ENCODE measurements around the gene SLC9A5. TPM values are rescaled to one million over a fixed set of nuclear protein-coding genes. Genes with fewer than 3 reads are reported as not detected.

SLC9A5 gene
- polyA plus RNA-seq, 3 donors: 1.0 TPM; not detected in 2

DNA sequence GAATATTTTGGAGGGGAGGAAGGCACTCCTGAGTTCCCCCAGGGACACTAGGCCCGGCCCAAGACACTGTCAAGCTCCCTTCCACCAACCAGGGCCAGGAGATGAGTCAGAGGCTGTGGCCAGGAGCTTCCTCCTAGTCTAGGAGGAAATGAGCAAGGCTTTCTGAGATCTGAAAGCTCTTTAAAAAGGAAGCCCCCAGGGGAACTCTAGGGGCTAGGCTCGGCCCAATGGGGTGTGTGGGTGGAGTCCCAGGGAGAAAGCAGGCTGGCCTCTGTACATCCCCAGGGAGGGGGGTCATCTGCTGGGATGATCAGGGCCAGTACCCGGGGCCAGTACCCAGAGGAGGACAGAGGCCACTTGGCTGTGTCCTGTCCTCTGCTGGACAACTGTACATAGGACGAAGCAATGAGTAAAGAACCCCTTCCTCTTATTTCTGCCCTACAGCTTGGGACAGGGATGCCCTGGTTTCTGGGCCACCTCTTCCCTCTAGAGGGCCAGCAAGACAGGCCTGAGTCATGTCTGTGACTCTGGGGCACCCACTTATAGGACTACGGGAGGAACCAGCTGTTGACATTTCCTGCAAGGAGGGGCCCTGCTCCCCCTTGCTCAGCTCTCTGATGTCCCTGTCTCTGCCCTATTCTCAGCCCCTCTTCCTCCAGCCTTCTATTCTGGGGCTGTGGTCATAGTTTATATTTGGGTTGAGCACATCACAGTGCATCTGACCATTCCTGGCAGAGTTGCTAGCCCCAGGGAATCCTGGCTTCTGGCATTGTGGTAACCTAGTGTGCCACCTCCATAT, 4.2 kb upstream of the SLC9A5 start:
- Histone ChIP-seq H3K4me2 (replicated peaks; ENCODE audit: extremely low read depth, low read length, poor library complexity, severe bottlenecking) (peak overlapping the region; percentile 87), H2AFZ (ENCODE audit: insufficient read depth, low read depth, low read length, poor library complexity, severe bottlenecking) (peak overlapping the region; percentile 8), H3K4me3 (replicated peaks in 1 of 3; ENCODE audit: low read depth in 2 of 3, low read length in 3 of 3) (peak overlapping the region; percentile 71 to 97 (median 74)), H3K27ac (ENCODE audit: low read depth in 1 of 2, low read length in 2 of 2) (peak overlapping the region; percentile 84 to 100), H3K36me3 (replicated peaks in 1 of 2; ENCODE audit: control insufficient read depth in 1 of 2, insufficient read depth in 2 of 2, low read length in 2 of 2) (peaks cover 2 to 11% of the 10 kb centered on the region in 2 donors), H3K4me1 (ENCODE audit: control insufficient read depth in 1 of 2, insufficient read depth in 2 of 2, low read length in 2 of 2) (peaks cover 68 to 75% of the 10 kb centered on the region in 2 donors), H4K20me1 (ENCODE audit: insufficient read depth, low read length) (peaks cover 30% of the 10 kb centered on the region), H3K9me3 (replicated peaks in 1 of 2; ENCODE audit: control insufficient read depth in 1 of 2, insufficient read depth in 1 of 2, low read length in 2 of 2) (no peaks in the 10 kb centered on the region), H3K79me2 (ENCODE audit: insufficient read depth, low read length) (peaks cover 54% of the 10 kb centered on the region), H3K27me3 (ENCODE audit: control insufficient read depth in 2 of 2, insufficient read depth in 2 of 2, low read length in 2 of 2) (peaks cover 13 to 16% of the 10 kb centered on the region in 2 donors), H3K9ac (ENCODE audit: insufficient read depth, low read length, poor library complexity, severe bottlenecking) (peak overlapping the region; percentile 85)
- Mint-ChIP-seq H3K27me3 (ENCODE audit: low read depth in 3 of 3) (peaks cover 12 to 21% (median 16%) of the 10 kb centered on the region in 3 donors), H3K4me3 (peak overlapping the region; percentile 92), H3K36me3 (peaks cover 10 to 23% of the 10 kb centered on the region in 2 donors), H3K9me3 (peaks cover 0 to 9% (median 1%) of the 10 kb centered on the region in 7 donors), H3K27ac (peak overlapping the region; percentile 99 to 100 (median 99)), H3K4me1 (peaks cover 69% of the 10 kb centered on the region)
- DNase-seq: peak; percentile 95 to 99 (median 99)
- intact Hi-C loops (cut with micrococcal nuclease): loop anchor here in 1 of 2 donors (10.0 kb wide), 3 partner anchors 230 to 550 kb away; partner anchors contain the start of genes CMTM4 and CTCF
- peak; percentile 11 for TF ChIP-seq CTCF (IDR thresholded peaks at IDR 0.05)
- 0% methylated on average over 4 of the region's 5 CpGs for WGBS (ENCODE audit: insufficient coverage)

DNA sequence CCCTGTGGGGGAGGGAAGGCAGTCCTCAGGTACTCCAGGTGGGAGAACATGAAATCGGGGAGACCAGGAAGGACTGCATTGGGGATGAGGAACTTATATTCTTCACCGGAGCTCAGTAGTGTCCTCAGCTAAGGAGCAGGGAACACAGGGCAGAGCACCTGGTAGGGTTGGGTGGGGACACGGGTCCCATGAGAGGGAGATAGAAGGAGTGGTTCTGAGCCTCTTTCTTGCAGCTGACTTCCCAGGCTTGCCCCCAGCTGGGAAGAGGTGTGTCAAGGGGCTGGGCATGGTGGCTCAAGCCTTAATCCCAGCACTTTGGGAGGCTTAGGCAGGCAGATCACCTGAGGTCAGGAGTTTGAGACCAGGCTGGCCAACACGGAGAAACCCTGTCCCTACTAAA, 3.6 kb upstream of the SLC9A5 start:
- peak overlapping the region; percentile 92 for H3K4me3 Mint-ChIP-seq
- no peak overlapping the region for H2AFZ ChIP-seq (ENCODE audit: insufficient read depth, low read depth, low read length, poor library complexity, severe bottlenecking)
- H3K27me3 Mint-ChIP-seq (ENCODE audit: low read depth in 3 of 3): peaks cover 18 to 27% (median 22%) of the 10 kb centered on the region in 3 donors
- H3K4me1 Mint-ChIP-seq: peaks cover 70% of the 10 kb centered on the region
- WGBS (ENCODE audit: insufficient coverage): 28% methylated on average over 4 of the region's 4 CpGs
- peak overlapping the region; percentile 85 for H3K9ac ChIP-seq (ENCODE audit: insufficient read depth, low read length, poor library complexity, severe bottlenecking)
- H3K9me3 Mint-ChIP-seq: peaks cover 0 to 9% (median 4%) of the 10 kb centered on the region in 7 donors
- peaks cover 54% of the 10 kb centered on the region for H3K79me2 ChIP-seq (ENCODE audit: insufficient read depth, low read length)
- DNase-seq: no peak
- H3K36me3 ChIP-seq (replicated peaks in 1 of 2; ENCODE audit: control insufficient read depth in 1 of 2, insufficient read depth in 2 of 2, low read length in 2 of 2): peaks cover 0 to 6% of the 10 kb centered on the region in 2 donors
- peak overlapping the region; percentile 71 to 97 (median 74) for H3K4me3 ChIP-seq (replicated peaks in 1 of 3; ENCODE audit: low read depth in 2 of 3, low read length in 3 of 3)
- TF ChIP-seq CTCF (IDR thresholded peaks at IDR 0.05): no peak
- H3K27me3 ChIP-seq (ENCODE audit: control insufficient read depth in 2 of 2, insufficient read depth in 2 of 2, low read length in 2 of 2): peaks cover 19 to 22% of the 10 kb centered on the region in 2 donors
- peaks cover 11 to 19% of the 10 kb centered on the region in 2 donors for H3K36me3 Mint-ChIP-seq
- intact Hi-C loops (cut with micrococcal nuclease): loop anchor here in 1 of 2 donors (10.0 kb wide), 3 partner anchors 230 to 550 kb away; partner anchors contain the start of genes CMTM4 and CTCF
- peaks cover 68 to 75% of the 10 kb centered on the region in 2 donors for H3K4me1 ChIP-seq (ENCODE audit: control insufficient read depth in 1 of 2, insufficient read depth in 2 of 2, low read length in 2 of 2)
- H4K20me1 ChIP-seq (ENCODE audit: insufficient read depth, low read length): peaks cover 25% of the 10 kb centered on the region
- H3K9me3 ChIP-seq (replicated peaks in 1 of 2; ENCODE audit: control insufficient read depth in 1 of 2, insufficient read depth in 1 of 2, low read length in 2 of 2): no peaks in the 10 kb centered on the region
- peak overlapping the region; percentile 87 for H3K4me2 ChIP-seq (replicated peaks; ENCODE audit: extremely low read depth, low read length, poor library complexity, severe bottlenecking)
- peak overlapping the region; percentile 84 to 100 for H3K27ac ChIP-seq (ENCODE audit: low read depth in 1 of 2, low read length in 2 of 2)
- H3K27ac Mint-ChIP-seq: peak overlapping the region; percentile 99 to 100 (median 99)
